ENCODE measurements around the gene CNIH3. TPM values are rescaled to one million over a fixed set of nuclear protein-coding genes. Genes with fewer than 3 reads are reported as not detected.

CNIH3 gene
- total and polyA plus RNA-seq, 2 of the 4 experiments (the other 2 are of a cell fraction), result 2.0 to 2.9 TPM

DNA sequence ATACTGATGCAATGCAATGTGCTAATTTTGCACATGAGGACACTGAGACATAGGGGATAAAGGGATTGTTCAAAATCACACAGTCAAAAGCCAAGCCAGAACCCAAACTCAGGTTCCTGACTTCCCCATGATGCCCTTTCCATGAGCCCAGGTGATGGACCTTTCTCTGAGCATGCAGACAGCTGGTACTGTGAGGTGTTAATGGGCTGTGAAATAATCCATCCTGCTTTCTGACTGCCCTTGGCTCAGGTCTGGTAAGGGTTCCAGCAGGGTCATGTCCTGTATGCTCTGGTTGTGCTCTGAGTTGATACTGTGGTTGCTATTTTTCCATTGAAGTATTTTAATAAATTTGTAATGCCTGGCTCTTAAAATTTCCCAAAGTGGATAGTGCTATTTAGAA, 50.0 kb downstream of the CNIH3 start:
- in situ Hi-C loops (cut with MboI; ENCODE audit: low sequenced_read_pairs) (no loop called here), intact Hi-C loops (cut with micrococcal nuclease) (no loop called here), dilution Hi-C loops (cut with HindIII; ENCODE audit: low sequenced_read_pairs, unreplicated experiment) (no loop called here)
- Histone ChIP-seq H4K8ac (ENCODE audit: low read depth in 2 of 2, low read length in 2 of 2) (no peak overlapping the region), H2BK120ac (ENCODE audit: low read depth, low read length) (no peak overlapping the region), H3K79me1 (ENCODE audit: low read depth in 1 of 2, low read length in 2 of 2) (peaks cover 0 to 11% of the 10 kb centered on the region in 2 experiments; a peak in 1 of 4 replicates), H2BK15ac (ENCODE audit: low read depth, low read length) (no peak overlapping the region), H3K14ac (replicated peaks; ENCODE audit: low read depth, low read length) (no peak overlapping the region), H4K5ac (ENCODE audit: low read depth, low read length) (no peak overlapping the region), H3K27ac (ENCODE audit: insufficient read depth, low read length) (no peak overlapping the region), H2AK9ac (replicated peaks; ENCODE audit: low read depth, low read length, poor library complexity) (no peak overlapping the region), H4K20me1 (ENCODE audit: insufficient read depth, low read length) (no peaks in the 10 kb centered on the region), H2BK20ac (ENCODE audit: low read depth, low read length) (no peak overlapping the region), H3K18ac (ENCODE audit: low read depth, low read length) (no peak overlapping the region), H2AFZ (replicated peaks; ENCODE audit: low read length, poor library complexity) (no peak overlapping the region), H3K4me2 (ENCODE audit: low read depth, low read length) (no peak overlapping the region), H3K9ac (ENCODE audit: low read depth, low read length) (no peak overlapping the region), H3K4me1 (ENCODE audit: control insufficient read depth, insufficient read depth, low read length) (peaks cover 2% of the 10 kb centered on the region; the same call in 1 of the 2 replicates), H2BK5ac (ENCODE audit: low read depth, low read length, poor library complexity, severe bottlenecking) (no peak overlapping the region), H3K4me3 (ENCODE audit: insufficient read depth, low read depth, low read length) (no peak overlapping the region), H3K27me3 (ENCODE audit: control insufficient read depth, insufficient read depth, low read length) (no peaks in the 10 kb centered on the region; the same call in 1 of the 2 replicates), H3K23ac (ENCODE audit: low read depth, low read length) (no peak overlapping the region), H3K9me3 (ENCODE audit: control insufficient read depth, insufficient read depth, low read length) (no peaks in the 10 kb centered on the region), H3K56ac (ENCODE audit: extremely low read depth, insufficient read depth, low read length) (no peak overlapping the region), H3K4ac (ENCODE audit: low read depth, low read length) (no peak overlapping the region), H2AK5ac (ENCODE audit: low read depth, low read length) (no peak overlapping the region), H3K9me1 (ENCODE audit: insufficient read depth, low read length) (no peaks in the 10 kb centered on the region), H3K36me3 (ENCODE audit: control insufficient read depth, insufficient read depth, low read length) (no peaks in the 10 kb centered on the region), H4K91ac (ENCODE audit: insufficient read depth, low read depth, low read length) (no peak overlapping the region)
- TF ChIP-seq, protein P1, sequence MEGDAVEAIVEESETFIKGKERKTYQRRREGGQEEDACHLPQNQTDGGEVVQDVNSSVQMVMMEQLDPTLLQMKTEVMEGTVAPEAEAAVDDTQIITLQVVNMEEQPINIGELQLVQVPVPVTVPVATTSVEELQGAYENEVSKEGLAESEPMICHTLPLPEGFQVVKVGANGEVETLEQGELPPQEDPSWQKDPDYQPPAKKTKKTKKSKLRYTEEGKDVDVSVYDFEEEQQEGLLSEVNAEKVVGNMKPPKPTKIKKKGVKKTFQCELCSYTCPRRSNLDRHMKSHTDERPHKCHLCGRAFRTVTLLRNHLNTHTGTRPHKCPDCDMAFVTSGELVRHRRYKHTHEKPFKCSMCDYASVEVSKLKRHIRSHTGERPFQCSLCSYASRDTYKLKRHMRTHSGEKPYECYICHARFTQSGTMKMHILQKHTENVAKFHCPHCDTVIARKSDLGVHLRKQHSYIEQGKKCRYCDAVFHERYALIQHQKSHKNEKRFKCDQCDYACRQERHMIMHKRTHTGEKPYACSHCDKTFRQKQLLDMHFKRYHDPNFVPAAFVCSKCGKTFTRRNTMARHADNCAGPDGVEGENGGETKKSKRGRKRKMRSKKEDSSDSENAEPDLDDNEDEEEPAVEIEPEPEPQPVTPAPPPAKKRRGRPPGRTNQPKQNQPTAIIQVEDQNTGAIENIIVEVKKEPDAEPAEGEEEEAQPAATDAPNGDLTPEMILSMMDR (conservative IDR thresholded peaks at IDR 0.05; ENCODE audit: low read depth, low read length), result no peak
- TF ChIP-seq NFE2L2 (IDR thresholded peaks at IDR 0.05; ENCODE audit: low read depth, low read length), result no peak
- TF ChIP-seq, protein P2, sequence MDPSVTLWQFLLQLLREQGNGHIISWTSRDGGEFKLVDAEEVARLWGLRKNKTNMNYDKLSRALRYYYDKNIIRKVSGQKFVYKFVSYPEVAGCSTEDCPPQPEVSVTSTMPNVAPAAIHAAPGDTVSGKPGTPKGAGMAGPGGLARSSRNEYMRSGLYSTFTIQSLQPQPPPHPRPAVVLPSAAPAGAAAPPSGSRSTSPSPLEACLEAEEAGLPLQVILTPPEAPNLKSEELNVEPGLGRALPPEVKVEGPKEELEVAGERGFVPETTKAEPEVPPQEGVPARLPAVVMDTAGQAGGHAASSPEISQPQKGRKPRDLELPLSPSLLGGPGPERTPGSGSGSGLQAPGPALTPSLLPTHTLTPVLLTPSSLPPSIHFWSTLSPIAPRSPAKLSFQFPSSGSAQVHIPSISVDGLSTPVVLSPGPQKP (IDR thresholded peaks at IDR 0.05; ENCODE audit: borderline replicate concordance, low read depth, low read length), result no peak
- TF ChIP-seq RFX5 (IDR thresholded peaks at IDR 0.05; ENCODE audit: low read depth, low read length), result no peak
- TF ChIP-seq MXI1 (IDR thresholded peaks at IDR 0.05; ENCODE audit: borderline replicate concordance, low read depth, low read length), result no peak
- no peak for TF ChIP-seq MAFK (IDR thresholded peaks at IDR 0.05; ENCODE audit: low read depth, low read length)
- no peak for TF ChIP-seq SMC3 (IDR thresholded peaks at IDR 0.05; ENCODE audit: low read depth, low read length)
- TF ChIP-seq CHD1 (IDR thresholded peaks at IDR 0.05; ENCODE audit: low read depth, low read length), result no peak
- no peak for TF ChIP-seq CEBPB (IDR thresholded peaks at IDR 0.05; ENCODE audit: low read depth, low read length)
- no peak for TF ChIP-seq BHLHE40 (IDR thresholded peaks at IDR 0.05; ENCODE audit: low read depth, low read length)
- TF ChIP-seq MAZ (IDR thresholded peaks at IDR 0.05; ENCODE audit: borderline replicate concordance, low read depth, low read length), result no peak
- TF ChIP-seq POLR2A (IDR thresholded peaks at IDR 0.05; ENCODE audit: low read depth, low read length), result no peak
- no peak for TF ChIP-seq RAD21 (IDR thresholded peaks at IDR 0.05; ENCODE audit: low read length)
- TF ChIP-seq, protein P3, sequence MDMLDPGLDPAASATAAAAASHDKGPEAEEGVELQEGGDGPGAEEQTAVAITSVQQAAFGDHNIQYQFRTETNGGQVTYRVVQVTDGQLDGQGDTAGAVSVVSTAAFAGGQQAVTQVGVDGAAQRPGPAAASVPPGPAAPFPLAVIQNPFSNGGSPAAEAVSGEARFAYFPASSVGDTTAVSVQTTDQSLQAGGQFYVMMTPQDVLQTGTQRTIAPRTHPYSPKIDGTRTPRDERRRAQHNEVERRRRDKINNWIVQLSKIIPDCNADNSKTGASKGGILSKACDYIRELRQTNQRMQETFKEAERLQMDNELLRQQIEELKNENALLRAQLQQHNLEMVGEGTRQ (IDR thresholded peaks at IDR 0.05; ENCODE audit: low read depth, low read length), result no peak
- no peak for TF ChIP-seq RCOR1 (IDR thresholded peaks at IDR 0.05; ENCODE audit: insufficient replicate concordance, low read length)
- no peak for TF ChIP-seq FOS (IDR thresholded peaks at IDR 0.05; ENCODE audit: low read depth, low read length)
- no TSS peak for BruUV-seq (replicated peaks)
- CTCF ChIA-PET, result no interaction called here
- ATAC-seq (ENCODE audit: low read depth) (no peak), DNase-seq (no peak)
- POLR2A ChIA-PET (ENCODE audit: unreplicated experiment), result no interaction called here

All from IMR-90 (cell line).